HUES6 (cell line): ENCODE data around the gene ZFX.

ENCODE experiments used
- H3K27ac ChIP-seq: 2 replicates; pipeline ENCODE4 v1.7.0; 2013; ENCODE audit warnings: low read depth, mild to moderate bottlenecking, low read length, inconsistent platforms
- H3K27me3 ChIP-seq: 2 replicates; pipeline ENCODE4 v1.6.1; 2013; ENCODE audit warnings: low read length; ENCODE audit not compliant: control insufficient read depth, insufficient read depth
- H3K36me3 ChIP-seq: 2 replicates; pipeline ENCODE4 v1.6.1; 2013; ENCODE audit warnings: low read length; ENCODE audit not compliant: control insufficient read depth, insufficient read depth
- H3K4me1 ChIP-seq: 2 replicates; pipeline ENCODE4 v1.6.1; 2013; ENCODE audit warnings: low read length; ENCODE audit not compliant: control insufficient read depth, insufficient read depth
- H3K4me3 ChIP-seq: 2 replicates; pipeline ENCODE4 v1.5.1; 2013; ENCODE audit warnings: low read depth, low read length
- H3K9ac ChIP-seq: one replicate; pipeline ENCODE4 v1.6.1; 2013; ENCODE audit warnings: mild to moderate bottlenecking, low read length
- H3K9me3 ChIP-seq: 2 replicates; pipeline ENCODE4 v1.6.1; 2013; ENCODE audit warnings: low read depth, low read length; ENCODE audit not compliant: control insufficient read depth, insufficient read depth

Gene ZFX

GRCh38 chrX:24202465-24203031 lies 53.0 kb downstream of the ZFX start:
- Histone ChIP-seq H3K4me1 (no peaks in the 10 kb centered on the region), H3K9ac (no peak overlapping the region), H3K36me3 (peaks cover 18% of the 10 kb centered on the region), H3K9me3 (no peaks in the 10 kb centered on the region), H3K27me3 (no peaks in the 10 kb centered on the region), H3K4me3 (no peak overlapping the region), H3K27ac (no peak overlapping the region)

- Histone ChIP-seq H3K4me1 (no peaks in the 10 kb centered on the region), H3K27me3 (no peaks in the 10 kb centered on the region), H3K9ac (no peak overlapping the region), H3K36me3 (peaks cover 25% of the 10 kb centered on the region), H3K9me3 (no peaks in the 10 kb centered on the region), H3K4me3 (no peak overlapping the region), H3K27ac (no peak overlapping the region)
Observed at GRCh38 chrX:24203072-24203808, 53.7 kb downstream of the ZFX start.

DNA sequence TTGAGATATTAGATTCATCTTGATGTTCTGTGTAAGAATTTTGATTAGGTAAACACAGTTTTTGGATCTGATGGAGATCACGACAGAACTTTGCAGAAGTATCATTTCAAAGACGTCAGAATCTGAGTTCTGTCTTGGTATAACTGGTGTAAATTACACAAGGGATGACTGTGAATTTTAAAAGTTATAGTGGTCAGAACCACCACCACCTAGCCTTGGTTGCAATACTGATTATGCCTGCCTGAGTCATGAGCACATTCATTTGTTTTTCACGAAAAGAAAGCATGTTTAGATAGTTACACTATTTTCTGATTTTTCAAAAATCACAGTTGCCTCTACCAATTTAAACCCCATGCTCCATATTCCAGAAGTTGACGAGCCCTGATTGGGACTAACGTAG lies 54.8 kb downstream of the ZFX start:
- Histone ChIP-seq H3K4me3 (no peak overlapping the region), H3K4me1 (no peaks in the 10 kb centered on the region), H3K27me3 (no peaks in the 10 kb centered on the region), H3K36me3 (peaks cover 31% of the 10 kb centered on the region), H3K9ac (no peak overlapping the region), H3K9me3 (no peaks in the 10 kb centered on the region), H3K27ac (no peak overlapping the region)

DNA sequence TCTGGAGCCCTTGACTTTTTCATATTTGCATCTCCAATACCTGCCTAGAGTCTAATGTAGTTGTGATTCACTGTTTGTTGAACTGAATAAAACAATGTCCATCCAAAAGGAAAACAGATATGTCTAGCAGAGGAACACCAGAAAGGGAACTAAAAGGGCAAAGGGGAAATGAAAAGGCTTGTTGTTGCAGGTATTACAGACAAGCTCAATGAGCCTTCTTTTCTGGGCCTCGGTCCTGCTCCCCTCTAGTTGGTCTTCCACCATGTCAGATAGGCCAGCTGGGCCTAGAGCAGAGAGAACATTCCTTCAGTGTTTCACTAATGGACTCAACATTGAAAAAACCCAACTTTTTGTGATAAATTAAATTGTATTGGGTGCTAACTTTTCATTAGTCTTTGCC lies 55.4 kb downstream of the ZFX start:
- Histone ChIP-seq H3K36me3 (peaks cover 38% of the 10 kb centered on the region), H3K4me1 (no peaks in the 10 kb centered on the region), H3K9ac (no peak overlapping the region), H3K9me3 (no peaks in the 10 kb centered on the region), H3K27ac (no peak overlapping the region), H3K4me3 (no peak overlapping the region), H3K27me3 (no peaks in the 10 kb centered on the region)

GRCh38 chrX:24207826-24208225 lies 58.3 kb downstream of the ZFX start:
- H3K9me3 ChIP-seq, result no peaks in the 10 kb centered on the region
- peaks cover 60% of the 10 kb centered on the region for H3K36me3 ChIP-seq
- H3K9ac ChIP-seq, result no peak overlapping the region
- H3K4me3 ChIP-seq, result no peak overlapping the region
- H3K27ac ChIP-seq, result no peak overlapping the region
- H3K4me1 ChIP-seq, result no peaks in the 10 kb centered on the region
- no peaks in the 10 kb centered on the region for H3K27me3 ChIP-seq

GRCh38 chrX:24208496-24209240 lies 59.1 kb downstream of the ZFX start:
- no peak overlapping the region for H3K9ac ChIP-seq

DNA sequence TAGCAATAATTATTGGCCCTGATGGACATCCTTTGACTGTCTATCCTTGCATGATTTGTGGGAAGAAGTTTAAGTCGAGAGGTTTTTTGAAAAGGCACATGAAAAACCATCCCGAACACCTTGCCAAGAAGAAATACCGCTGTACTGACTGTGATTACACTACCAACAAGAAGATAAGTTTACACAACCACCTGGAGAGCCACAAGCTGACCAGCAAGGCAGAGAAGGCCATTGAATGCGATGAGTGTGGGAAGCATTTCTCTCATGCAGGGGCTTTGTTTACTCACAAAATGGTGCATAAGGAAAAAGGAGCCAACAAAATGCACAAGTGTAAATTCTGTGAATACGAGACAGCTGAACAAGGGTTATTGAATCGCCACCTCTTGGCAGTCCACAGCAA lies 60.7 kb downstream of the ZFX start:
- peaks cover 3% of the 10 kb centered on the region for H3K4me1 ChIP-seq
- H3K4me3 ChIP-seq, result no peak overlapping the region
- peaks cover 59% of the 10 kb centered on the region for H3K36me3 ChIP-seq
- no peak overlapping the region for H3K27ac ChIP-seq
- no peak overlapping the region for H3K9ac ChIP-seq
- no peaks in the 10 kb centered on the region for H3K27me3 ChIP-seq
- H3K9me3 ChIP-seq, result no peaks in the 10 kb centered on the region

More at GRCh38 chrX:24208496-24209240, 59.1 kb downstream of the ZFX start:
- Histone ChIP-seq H3K27me3 (no peaks in the 10 kb centered on the region), H3K36me3 (peaks cover 59% of the 10 kb centered on the region), H3K9me3 (no peaks in the 10 kb centered on the region), H3K27ac (no peak overlapping the region), H3K4me3 (no peak overlapping the region), H3K4me1 (no peaks in the 10 kb centered on the region)

- Histone ChIP-seq H3K4me3 (no peak overlapping the region), H3K27ac (no peak overlapping the region), H3K9me3 (no peaks in the 10 kb centered on the region), H3K4me1 (peaks cover 8% of the 10 kb centered on the region), H3K27me3 (no peaks in the 10 kb centered on the region), H3K36me3 (peaks cover 35% of the 10 kb centered on the region), H3K9ac (no peak overlapping the region)
Observed at GRCh38 chrX:24214568-24214967, 65.0 kb downstream of the ZFX start.

DNA sequence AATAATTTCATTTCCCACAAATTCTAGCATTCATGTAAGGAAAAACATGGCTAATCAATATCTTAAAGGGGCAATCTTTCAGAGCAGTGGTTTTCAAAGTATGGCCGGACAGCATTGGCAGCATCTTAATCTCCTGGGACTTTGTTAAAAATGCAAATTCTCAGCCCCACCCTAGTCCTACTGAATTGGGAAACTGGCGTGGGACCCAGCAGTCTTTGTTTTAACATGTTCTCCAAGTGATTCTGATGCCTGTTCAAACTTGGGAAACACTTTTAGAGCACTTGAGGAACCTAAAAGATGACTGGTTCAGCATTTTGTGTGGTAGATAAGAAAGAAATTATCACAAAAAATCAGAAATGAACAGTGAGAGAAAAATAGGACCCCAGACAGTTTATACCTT lies 65.7 kb downstream of the ZFX start:
- no peaks in the 10 kb centered on the region for H3K27me3 ChIP-seq
- H3K9ac ChIP-seq, result no peak overlapping the region
- no peak overlapping the region for H3K27ac ChIP-seq
- peaks cover 8% of the 10 kb centered on the region for H3K4me1 ChIP-seq
- H3K4me3 ChIP-seq, result no peak overlapping the region
- no peaks in the 10 kb centered on the region for H3K9me3 ChIP-seq
- H3K36me3 ChIP-seq, result peaks cover 28% of the 10 kb centered on the region

DNA sequence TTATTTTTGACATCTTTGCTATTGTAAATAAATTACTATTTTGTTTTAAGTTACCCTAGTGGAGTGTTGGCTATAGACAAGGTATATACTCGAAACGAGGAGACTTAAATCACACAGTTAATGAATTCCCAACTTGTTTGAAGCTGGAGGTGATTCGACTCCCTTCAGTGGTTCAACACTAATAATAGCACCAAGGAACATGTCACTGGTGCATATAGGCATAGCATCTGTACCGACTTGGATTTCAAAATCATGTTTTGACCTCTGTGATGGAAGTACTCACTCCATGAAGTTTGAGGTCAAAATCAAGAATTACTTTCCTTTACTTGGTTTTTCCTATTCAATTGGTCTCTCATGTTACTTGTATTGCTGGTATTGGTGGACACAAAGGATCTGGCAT lies 66.5 kb downstream of the ZFX start:
- H3K27me3 ChIP-seq, result no peaks in the 10 kb centered on the region
- peaks cover 8% of the 10 kb centered on the region for H3K4me1 ChIP-seq
- no peaks in the 10 kb centered on the region for H3K9me3 ChIP-seq
- no peak overlapping the region for H3K9ac ChIP-seq
- no peak overlapping the region for H3K4me3 ChIP-seq
- peaks cover 20% of the 10 kb centered on the region for H3K36me3 ChIP-seq
- H3K27ac ChIP-seq, result no peak overlapping the region

GRCh38 chrX:24216827-24217226 lies 67.3 kb downstream of the ZFX start:
- H3K4me3 ChIP-seq, result no peak overlapping the region
- no peaks in the 10 kb centered on the region for H3K27me3 ChIP-seq
- no peak overlapping the region for H3K9ac ChIP-seq
- peaks cover 8% of the 10 kb centered on the region for H3K4me1 ChIP-seq
- H3K9me3 ChIP-seq, result no peaks in the 10 kb centered on the region
- H3K36me3 ChIP-seq, result peaks cover 13% of the 10 kb centered on the region
- H3K27ac ChIP-seq, result no peak overlapping the region
